ENCODE measurements around the gene COX17.

Gene COX17

DNA sequence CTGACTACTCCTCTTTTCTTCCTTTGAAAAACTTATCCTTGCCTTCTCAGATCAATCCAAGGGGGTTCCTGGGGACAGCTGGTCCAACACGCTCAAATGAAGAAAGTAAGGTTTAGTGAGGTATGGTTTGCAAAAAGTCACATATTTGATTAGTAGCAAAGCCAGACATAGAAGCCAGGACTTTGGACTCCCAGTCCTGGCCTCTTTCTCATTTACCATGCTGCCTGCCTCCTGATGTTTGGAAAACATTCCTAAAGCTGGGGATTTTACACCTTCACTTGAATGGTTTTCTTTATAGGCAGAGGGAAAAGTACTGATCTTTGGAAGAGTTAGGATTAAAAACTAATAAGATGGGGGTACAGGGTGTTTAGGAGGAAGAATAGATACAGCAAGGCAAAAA, 31.4 kb downstream of the COX17 start:
- Histone ChIP-seq H3K79me2 (ENCODE audit: insufficient read depth, low read length) (no peaks in the 10 kb centered on the region), H3K4me2 (ENCODE audit: low read length) (no peak overlapping the region), H2AFZ (ENCODE audit: low read length) (no peak overlapping the region), H4K20me1 (ENCODE audit: insufficient read depth, low read length) (no peaks in the 10 kb centered on the region), H3F3A (ENCODE audit: insufficient read depth, low read length) (no peaks in the 10 kb centered on the region), H3K4me3 (ENCODE audit: low read depth, low read length, poor library complexity, severe bottlenecking) (no peak overlapping the region), H3K9me2 (ENCODE audit: low read depth, low read length) (no peaks in the 10 kb centered on the region), H3K9me3 (ENCODE audit: low read length) (no peaks in the 10 kb centered on the region), H3K9ac (ENCODE audit: low read length) (no peak overlapping the region), H3K27ac (ENCODE audit: low read depth, low read length, poor library complexity, severe bottlenecking) (no peak overlapping the region), H3K36me3 (ENCODE audit: insufficient read depth, low read length) (no peaks in the 10 kb centered on the region), H3K27me3 (ENCODE audit: insufficient read depth, low read length) (no peaks in the 10 kb centered on the region), H3K4me1 (ENCODE audit: insufficient read depth, low read length, severe bottlenecking) (no peaks in the 10 kb centered on the region)
- no peak for TF ChIP-seq EZH2 (IDR thresholded peaks at IDR 0.05; ENCODE audit: borderline replicate concordance, low read length)
- TF ChIP-seq, protein P1, sequence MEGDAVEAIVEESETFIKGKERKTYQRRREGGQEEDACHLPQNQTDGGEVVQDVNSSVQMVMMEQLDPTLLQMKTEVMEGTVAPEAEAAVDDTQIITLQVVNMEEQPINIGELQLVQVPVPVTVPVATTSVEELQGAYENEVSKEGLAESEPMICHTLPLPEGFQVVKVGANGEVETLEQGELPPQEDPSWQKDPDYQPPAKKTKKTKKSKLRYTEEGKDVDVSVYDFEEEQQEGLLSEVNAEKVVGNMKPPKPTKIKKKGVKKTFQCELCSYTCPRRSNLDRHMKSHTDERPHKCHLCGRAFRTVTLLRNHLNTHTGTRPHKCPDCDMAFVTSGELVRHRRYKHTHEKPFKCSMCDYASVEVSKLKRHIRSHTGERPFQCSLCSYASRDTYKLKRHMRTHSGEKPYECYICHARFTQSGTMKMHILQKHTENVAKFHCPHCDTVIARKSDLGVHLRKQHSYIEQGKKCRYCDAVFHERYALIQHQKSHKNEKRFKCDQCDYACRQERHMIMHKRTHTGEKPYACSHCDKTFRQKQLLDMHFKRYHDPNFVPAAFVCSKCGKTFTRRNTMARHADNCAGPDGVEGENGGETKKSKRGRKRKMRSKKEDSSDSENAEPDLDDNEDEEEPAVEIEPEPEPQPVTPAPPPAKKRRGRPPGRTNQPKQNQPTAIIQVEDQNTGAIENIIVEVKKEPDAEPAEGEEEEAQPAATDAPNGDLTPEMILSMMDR (IDR thresholded peaks at IDR 0.05; ENCODE audit: low read length) = no peak

- H3F3A ChIP-seq (ENCODE audit: insufficient read depth, low read length) = no peaks in the 10 kb centered on the region
- no peaks in the 10 kb centered on the region for H3K27me3 ChIP-seq (ENCODE audit: insufficient read depth, low read length)
- no peak overlapping the region for H3K4me2 ChIP-seq (ENCODE audit: low read length)
- no peaks in the 10 kb centered on the region for H3K9me2 ChIP-seq (ENCODE audit: low read depth, low read length)
- H4K20me1 ChIP-seq (ENCODE audit: insufficient read depth, low read length) = no peaks in the 10 kb centered on the region
- no peaks in the 10 kb centered on the region for H3K4me1 ChIP-seq (ENCODE audit: insufficient read depth, low read length, severe bottlenecking)
- H2AFZ ChIP-seq (ENCODE audit: low read length) = no peak overlapping the region
- no peak for TF ChIP-seq EZH2 (IDR thresholded peaks at IDR 0.05; ENCODE audit: borderline replicate concordance, low read length)
- TF ChIP-seq, protein P1 (IDR thresholded peaks at IDR 0.05; ENCODE audit: low read length) = no peak
- no peak overlapping the region for H3K4me3 ChIP-seq (ENCODE audit: low read depth, low read length, poor library complexity, severe bottlenecking)
- H3K79me2 ChIP-seq (ENCODE audit: insufficient read depth, low read length) = no peaks in the 10 kb centered on the region
- H3K9me3 ChIP-seq (ENCODE audit: low read length) = no peaks in the 10 kb centered on the region
- no peak overlapping the region for H3K9ac ChIP-seq (ENCODE audit: low read length)
- H3K36me3 ChIP-seq (ENCODE audit: insufficient read depth, low read length) = no peaks in the 10 kb centered on the region
- no peak overlapping the region for H3K27ac ChIP-seq (ENCODE audit: low read depth, low read length, poor library complexity, severe bottlenecking)
Observed at GRCh38 chr3:119644481-119644880, 32.7 kb downstream of the COX17 start.

DNA sequence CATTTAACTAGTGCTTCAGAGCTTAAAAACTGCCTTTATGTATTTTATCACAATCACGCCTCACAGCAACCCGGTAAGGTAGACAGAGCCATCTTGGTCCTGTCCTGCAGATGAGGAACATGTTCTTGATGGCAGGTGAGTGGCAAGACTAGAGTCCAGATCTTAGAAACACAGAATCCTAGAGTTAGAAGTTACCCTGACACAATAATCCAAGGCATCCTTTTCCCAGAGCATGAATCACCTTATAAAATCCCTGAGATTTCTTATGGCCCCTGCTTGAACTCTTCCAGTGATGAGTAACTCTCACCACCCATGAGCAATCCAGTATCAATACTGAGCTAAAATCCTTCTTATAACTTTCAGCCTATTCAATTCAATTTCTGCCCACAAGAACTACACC, 33.7 kb downstream of the COX17 start:
- H3K9me2 ChIP-seq (ENCODE audit: low read depth, low read length) = no peaks in the 10 kb centered on the region
- no peaks in the 10 kb centered on the region for H3K9me3 ChIP-seq (ENCODE audit: low read length)
- H3K27me3 ChIP-seq (ENCODE audit: insufficient read depth, low read length) = no peaks in the 10 kb centered on the region
- H3K79me2 ChIP-seq (ENCODE audit: insufficient read depth, low read length) = no peaks in the 10 kb centered on the region
- H4K20me1 ChIP-seq (ENCODE audit: insufficient read depth, low read length) = no peaks in the 10 kb centered on the region
- no peak overlapping the region for H2AFZ ChIP-seq (ENCODE audit: low read length)
- no peak overlapping the region for H3K4me3 ChIP-seq (ENCODE audit: low read depth, low read length, poor library complexity, severe bottlenecking)
- H3K9ac ChIP-seq (ENCODE audit: low read length) = no peak overlapping the region
- no peaks in the 10 kb centered on the region for H3F3A ChIP-seq (ENCODE audit: insufficient read depth, low read length)
- H3K36me3 ChIP-seq (ENCODE audit: insufficient read depth, low read length) = no peaks in the 10 kb centered on the region
- no peaks in the 10 kb centered on the region for H3K4me1 ChIP-seq (ENCODE audit: insufficient read depth, low read length, severe bottlenecking)
- TF ChIP-seq, protein P1 (IDR thresholded peaks at IDR 0.05; ENCODE audit: low read length) = no peak
- TF ChIP-seq EZH2 (IDR thresholded peaks at IDR 0.05; ENCODE audit: borderline replicate concordance, low read length) = no peak
- no peak overlapping the region for H3K27ac ChIP-seq (ENCODE audit: low read depth, low read length, poor library complexity, severe bottlenecking)
- H3K4me2 ChIP-seq (ENCODE audit: low read length) = no peak overlapping the region

All from OCI-LY1 (cell line).